Measurements from ENCODE around the gene MIEF2. TPM values are rescaled to one million over a fixed set of nuclear protein-coding genes. Genes with fewer than 3 reads are reported as not detected.

Gene MIEF2
- total RNA-seq, 4 donors from 2014 or later = 19.3 to 45.2 (median 34.3) TPM

Other genes with a start within 250 kb of the MIEF2 start
- 10 to 100 TPM; 12.6 to 19.9 (median 16.2) TPM for gene ATPAF2, start 221.5 kb upstream of the MIEF2 start, total RNA-seq
- 10 to 100 TPM; 40.1 to 46.4 (median 41.4) TPM for gene GID4, start 221.3 kb upstream of the MIEF2 start, total RNA-seq
- gene DRG2, start 172.7 kb upstream of the MIEF2 start, total RNA-seq = 10 to 100 TPM; 34.7 to 52.3 (median 37.4) TPM
- under 1 TPM in 3 of 4 donors, not detected in 1; 0.04 to 0.70 (median 0.31) TPM for gene MYO15A, start 151.9 kb upstream of the MIEF2 start, total RNA-seq
- gene ALKBH5, start 76.8 kb upstream of the MIEF2 start, total RNA-seq = 100 to 1,000 TPM; 188 to 271 (median 224) TPM
- gene LLGL1, start 35.0 kb upstream of the MIEF2 start, total RNA-seq = 10 to 100 TPM in 3 of 4 donors, 1 to 10 TPM in 1; 9.7 to 21.0 (median 15.7) TPM
- gene FLII, start 1.9 kb upstream of the MIEF2 start, total RNA-seq = 100 to 1,000 TPM; 600 to 752 (median 681) TPM
- 10 to 100 TPM; 17.7 to 62.4 (median 22.1) TPM for gene TOP3A, start 54.3 kb downstream of the MIEF2 start, total RNA-seq
- gene SMCR8, start 54.6 kb downstream of the MIEF2 start, total RNA-seq = 10 to 100 TPM in 2 of 4 donors, 1 to 10 TPM in 2; 9.2 to 15.7 (median 12.4) TPM
- gene SHMT1, start 102.9 kb downstream of the MIEF2 start, total RNA-seq = 10 to 100 TPM; 12.8 to 19.2 (median 14.0) TPM
- not detected for gene EVPLL, start 117.1 kb downstream of the MIEF2 start, total RNA-seq
- gene LGALS9C, start 216.1 kb downstream of the MIEF2 start, total RNA-seq = under 1 TPM in 1 of 4 donors, not detected in 3; 0.22 TPM

All from gastrocnemius medialis (tissue), 4 donors.